SH-SY5Y (cell line): ENCODE data around the gene ZNF473.

ENCODE experiments used
- GATA2 ChIP-seq: IDR thresholded peaks from 2 replicates; pipeline ENCODE4 v1.6.1; 2011; ENCODE audit warnings: mild to moderate bottlenecking, low read depth, low read length
- GATA3 ChIP-seq: IDR thresholded peaks from 2 replicates; pipeline ENCODE4 v1.6.1; 2011; ENCODE audit warnings: low read depth, mild to moderate bottlenecking, low read length, moderate library complexity

GRCh38 chr19:50000038-50000840, 25.6 kb upstream of the ZNF473 start:
- no peak for TF ChIP-seq GATA2
- no peak for TF ChIP-seq GATA3
